LNCAP (cell line): ENCODE results near the gene CSNK2A1.

Source experiments
- CTCF ChIP-seq: fragments of 450-650 bp; IDR thresholded peaks from 2 replicates; pipeline ENCODE4 v1.5.1; 2017; ENCODE audit warnings: mild to moderate bottlenecking

Gene CSNK2A1

GRCh38 chr20:536426-537010 lies 7.1 kb downstream of the CSNK2A1 start:
- no peak for TF ChIP-seq CTCF

- no peak for TF ChIP-seq CTCF
These were observed 7.6 kb downstream of the CSNK2A1 start for GRCh38 chr20:535958-536357.

- TF ChIP-seq CTCF = no peak
These were observed 10.1 kb downstream of the CSNK2A1 start for GRCh38 chr20:533526-533925.

GRCh38 chr20:532530-532929 lies 11.1 kb downstream of the CSNK2A1 start:
- TF ChIP-seq CTCF = no peak

- TF ChIP-seq CTCF = no peak
These were observed 12.0 kb downstream of the CSNK2A1 start for GRCh38 chr20:531608-532007.

GRCh38 chr20:530321-530720 lies 13.3 kb downstream of the CSNK2A1 start:
- no peak for TF ChIP-seq CTCF

GRCh38 chr20:528923-529604 lies 14.5 kb downstream of the CSNK2A1 start:
- no peak for TF ChIP-seq CTCF

GRCh38 chr20:527571-527886 lies 16.1 kb downstream of the CSNK2A1 start:
- TF ChIP-seq CTCF = no peak
